DOHH2 (cell line): ENCODE results near the gene TTC39B.

ENCODE experiments used
- EZH2phosphoT487 ChIP-seq: fragments of 200-600 bp; sonication (generic); IDR thresholded peaks from 2 replicates; pipeline ENCODE4 v1.6.1; 2017; ENCODE audit warnings: borderline replicate concordance, mild to moderate bottlenecking, antibody characterized with exemption, low read length, moderate library complexity, mixed read lengths
- TF ChIP-seq, protein P1 (sequence below): fragments of 200-600 bp; sonication (generic); IDR thresholded peaks from one replicate; pipeline ENCODE4 v1.5.1; 2014; ENCODE audit warnings: antibody characterized with exemption, mild to moderate bottlenecking, low read depth, low read length; ENCODE audit not compliant: poor library complexity, severe bottlenecking

DNA sequence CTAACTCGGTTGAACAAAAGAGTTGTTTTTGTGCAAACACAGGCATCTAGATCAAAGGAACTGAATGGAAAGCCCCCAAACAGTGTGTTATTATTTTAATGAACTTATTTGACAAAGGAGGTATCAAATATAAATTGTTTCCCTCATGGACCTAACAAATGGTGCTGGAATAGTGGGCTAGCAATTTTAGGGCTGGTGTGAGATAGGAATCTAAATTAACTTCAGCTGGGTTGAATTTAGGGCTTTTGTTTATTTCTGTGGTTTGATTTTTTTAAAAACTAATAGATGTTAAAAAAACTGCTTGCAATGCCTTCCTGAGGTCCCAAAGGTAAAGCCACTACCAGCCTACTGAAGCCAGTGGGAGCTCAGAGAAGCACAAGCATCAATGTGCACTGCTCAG lies 42.1 kb downstream of the TTC39B start:
- TF ChIP-seq, protein P1, sequence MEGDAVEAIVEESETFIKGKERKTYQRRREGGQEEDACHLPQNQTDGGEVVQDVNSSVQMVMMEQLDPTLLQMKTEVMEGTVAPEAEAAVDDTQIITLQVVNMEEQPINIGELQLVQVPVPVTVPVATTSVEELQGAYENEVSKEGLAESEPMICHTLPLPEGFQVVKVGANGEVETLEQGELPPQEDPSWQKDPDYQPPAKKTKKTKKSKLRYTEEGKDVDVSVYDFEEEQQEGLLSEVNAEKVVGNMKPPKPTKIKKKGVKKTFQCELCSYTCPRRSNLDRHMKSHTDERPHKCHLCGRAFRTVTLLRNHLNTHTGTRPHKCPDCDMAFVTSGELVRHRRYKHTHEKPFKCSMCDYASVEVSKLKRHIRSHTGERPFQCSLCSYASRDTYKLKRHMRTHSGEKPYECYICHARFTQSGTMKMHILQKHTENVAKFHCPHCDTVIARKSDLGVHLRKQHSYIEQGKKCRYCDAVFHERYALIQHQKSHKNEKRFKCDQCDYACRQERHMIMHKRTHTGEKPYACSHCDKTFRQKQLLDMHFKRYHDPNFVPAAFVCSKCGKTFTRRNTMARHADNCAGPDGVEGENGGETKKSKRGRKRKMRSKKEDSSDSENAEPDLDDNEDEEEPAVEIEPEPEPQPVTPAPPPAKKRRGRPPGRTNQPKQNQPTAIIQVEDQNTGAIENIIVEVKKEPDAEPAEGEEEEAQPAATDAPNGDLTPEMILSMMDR = no peak
- no peak for TF ChIP-seq EZH2phosphoT487
